ENCODE data around the gene EEF1AKMT4. TPM values are rescaled to one million over a fixed set of nuclear protein-coding genes. Genes with fewer than 3 reads are reported as not detected.
"Not testable (repeated sequence)": the region's sequence is repeated elsewhere in the genome, so short reads cannot be mapped to it uniquely, and the experiment has no call there.

EEF1AKMT4 gene
- polyA plus RNA-seq, 6 donors from 2014 or later, result 2.1 to 4.3 (median 2.4) TPM

DNA sequence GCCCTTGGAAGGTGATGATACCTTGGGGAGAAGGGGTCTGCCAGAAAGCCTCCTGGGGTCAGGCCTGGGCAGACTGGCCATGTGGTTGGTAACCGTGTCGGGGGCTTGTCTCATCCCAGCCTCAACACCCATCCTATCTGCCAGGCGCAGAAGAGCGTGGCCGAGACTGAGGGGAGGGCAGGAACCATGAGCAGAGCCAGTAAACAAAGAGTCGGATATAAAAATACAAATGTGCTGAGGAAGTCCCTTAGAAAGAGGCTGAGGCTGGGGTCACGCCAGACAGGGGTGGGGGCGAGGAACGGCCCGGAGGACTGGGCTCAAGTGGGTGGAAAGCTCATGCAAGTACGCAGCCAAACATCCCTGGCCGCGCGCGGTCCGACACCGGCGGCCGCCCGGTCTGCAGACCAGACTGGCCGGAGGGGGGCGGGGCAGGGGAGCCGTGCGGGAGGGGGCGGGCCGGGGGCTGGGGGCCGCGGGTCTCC, 10.0 kb downstream of the EEF1AKMT4 start:
- ATAC-seq (ENCODE audit: low read depth in 2 of 2) (no peak), DNase-seq (no peak)
- Mint-ChIP-seq H3K27me3 (peaks cover 31 to 48% (median 43%) of the 10 kb centered on the region in 3 donors), H3K27ac (no peak overlapping the region), H3K4me3 (peak overlapping the region in 6 of 8 donors; percentile 53 to 77 (median 69)), H3K9me3 (peaks cover 0 to 3% (median 0%) of the 10 kb centered on the region in 7 donors), H3K36me3 (peaks cover 0 to 13% of the 10 kb centered on the region in 2 donors), H3K4me1 (peaks cover 22 to 28% (median 24%) of the 10 kb centered on the region in 3 donors)

DNA sequence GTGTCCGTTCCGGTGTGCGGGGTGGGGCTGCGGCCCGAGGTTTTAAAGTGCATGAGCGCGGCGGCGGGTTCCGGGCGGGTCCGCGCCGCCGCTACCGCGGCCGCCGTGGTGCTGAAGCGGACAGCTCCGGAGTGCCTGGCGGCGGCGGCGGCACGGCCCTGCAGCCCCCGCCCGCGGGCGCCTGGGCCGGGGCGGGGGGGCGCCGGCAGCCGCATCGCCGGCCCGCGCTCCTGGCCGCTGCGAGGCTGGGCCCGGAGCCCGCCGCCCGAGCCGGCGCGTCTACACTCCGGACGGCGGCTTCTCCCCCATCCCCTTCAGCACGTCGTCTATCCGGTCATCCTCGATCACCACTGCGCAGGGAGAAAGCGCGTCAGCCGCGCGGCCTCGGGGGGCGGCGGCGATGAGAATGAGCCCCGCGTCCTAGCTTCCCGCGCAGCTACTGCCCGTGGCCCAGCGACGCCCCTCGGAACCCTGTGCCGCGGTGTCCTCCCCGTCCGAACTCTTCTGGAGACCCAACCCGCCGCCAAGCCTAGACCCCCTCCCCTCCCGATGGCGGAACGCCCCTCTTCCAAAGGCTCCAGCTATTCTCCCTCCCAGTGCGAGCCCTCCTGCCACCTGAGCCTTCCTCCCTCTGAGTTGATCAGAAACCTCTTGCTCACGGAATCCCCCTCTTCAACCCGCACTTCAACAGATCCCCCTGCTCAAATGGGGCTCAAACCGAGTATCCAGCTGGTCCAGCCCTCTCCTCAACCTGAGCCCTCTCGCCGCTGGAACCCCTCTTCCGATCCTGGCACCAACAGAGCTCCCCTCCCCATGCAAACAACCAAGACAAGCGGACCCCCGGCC, 10.6 kb downstream of the EEF1AKMT4 start:
- DNase-seq (peak; percentile 35), ATAC-seq (ENCODE audit: low read depth in 2 of 2) (peak; percentile 62 to 65)
- H3K27ac Mint-ChIP-seq, result no peak overlapping the region
- H3K4me3 Mint-ChIP-seq, result peak overlapping the region; percentile 69 to 90 (median 82)
- H3K9me3 Mint-ChIP-seq, result peaks cover 0 to 3% (median 0%) of the 10 kb centered on the region in 7 donors
- H3K27me3 Mint-ChIP-seq, result peaks cover 37 to 52% (median 43%) of the 10 kb centered on the region in 3 donors
- H3K4me1 Mint-ChIP-seq, result peaks cover 22 to 28% (median 24%) of the 10 kb centered on the region in 3 donors
- H3K36me3 Mint-ChIP-seq, result peaks cover 0 to 13% of the 10 kb centered on the region in 2 donors

DNA sequence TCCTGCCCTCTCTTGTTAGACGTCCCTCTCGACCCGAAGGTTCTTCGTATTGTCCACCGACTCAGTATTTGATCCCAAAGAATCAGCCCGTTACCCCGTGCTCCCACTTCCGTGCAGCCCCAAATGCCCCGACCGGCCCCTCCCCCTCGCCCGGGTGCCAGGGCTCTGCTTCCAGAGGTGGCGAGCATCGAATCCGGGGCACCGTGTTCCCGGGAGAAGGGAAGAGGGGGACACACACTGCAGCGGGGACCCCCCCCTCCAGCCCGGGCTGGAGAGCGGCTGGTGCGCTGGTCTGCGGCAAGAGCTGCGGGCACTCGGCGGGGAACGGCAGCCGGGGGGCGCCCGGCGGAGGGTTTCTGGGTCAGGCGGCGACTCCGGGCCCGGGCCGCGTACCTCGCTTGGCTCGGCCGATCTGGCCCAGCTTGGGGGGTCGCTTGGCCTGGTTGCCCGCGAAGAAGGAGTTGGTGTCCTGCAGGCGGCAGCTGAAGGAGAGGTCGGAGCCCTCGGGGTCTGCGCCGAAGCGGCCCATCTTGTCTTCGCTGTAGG, 11.3 kb downstream of the EEF1AKMT4 start:
- DNase-seq, result no peak
- Mint-ChIP-seq H3K27ac (no peak overlapping the region), H3K4me1 (peaks cover 22 to 28% (median 24%) of the 10 kb centered on the region in 3 donors), H3K27me3 (peaks cover 39 to 52% (median 45%) of the 10 kb centered on the region in 3 donors), H3K9me3 (peaks cover 0 to 3% (median 0%) of the 10 kb centered on the region in 7 donors), H3K4me3 (peak overlapping the region; percentile 69 to 90 (median 82)), H3K36me3 (peaks cover 0 to 13% of the 10 kb centered on the region in 2 donors)
- ATAC-seq (ENCODE audit: low read depth in 2 of 2), result no peak

DNA sequence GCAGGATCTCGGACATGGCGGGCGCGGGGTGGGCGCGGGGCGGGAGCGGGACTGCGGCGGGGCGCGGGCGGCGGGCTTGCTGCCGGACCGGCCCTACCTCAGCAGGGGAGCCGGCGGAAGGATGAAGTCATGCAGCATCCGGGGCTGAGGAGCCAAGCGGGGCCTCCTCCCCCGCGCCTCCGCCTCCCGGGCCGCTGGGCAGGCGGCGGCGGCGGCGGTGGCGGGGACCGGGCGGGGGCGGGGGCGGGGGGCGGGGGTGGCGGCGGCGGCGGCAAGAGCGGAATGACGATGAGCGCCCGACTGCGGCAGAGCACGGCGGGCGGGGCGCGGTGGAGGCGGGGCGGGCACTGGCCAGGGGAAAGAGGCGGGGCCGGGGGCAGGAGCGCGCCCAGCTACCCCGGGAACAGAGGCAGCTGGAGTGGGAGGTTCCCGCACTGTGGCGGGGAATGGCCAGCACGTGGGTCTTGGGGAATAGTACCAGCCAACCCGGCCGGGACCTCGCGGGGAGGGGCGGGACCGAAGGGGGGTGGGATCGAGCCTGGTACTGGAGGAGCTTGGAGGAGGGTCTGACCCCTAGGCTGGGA, 11.9 kb downstream of the EEF1AKMT4 start, which contains the start of gene CAMK2N2:
Gene CAMK2N2 (minus strand): TSS at position 284 of the 584 bp plus-strand sequence. CDS start 268 bp downstream, at position 16.
- ATAC-seq (ENCODE audit: low read depth in 2 of 2) (peak; percentile 54 to 56), DNase-seq (peak; percentile 36)
- Mint-ChIP-seq H3K9me3 (peaks cover 0 to 3% (median 0%) of the 10 kb centered on the region in 7 donors), H3K4me3 (peak within 1 kb of the TSS; percentile 69 to 96 (median 88)), H3K27me3 (peaks cover 43 to 57% (median 50%) of the 10 kb centered on the region in 3 donors), H3K4me1 (peaks cover 22 to 28% (median 24%) of the 10 kb centered on the region in 3 donors), H3K27ac (peak within 1 kb of the TSS in 3 of 6 donors; percentile 22 to 96 (median 84)), H3K36me3 (peaks cover 0 to 13% of the 10 kb centered on the region in 2 donors)

DNA sequence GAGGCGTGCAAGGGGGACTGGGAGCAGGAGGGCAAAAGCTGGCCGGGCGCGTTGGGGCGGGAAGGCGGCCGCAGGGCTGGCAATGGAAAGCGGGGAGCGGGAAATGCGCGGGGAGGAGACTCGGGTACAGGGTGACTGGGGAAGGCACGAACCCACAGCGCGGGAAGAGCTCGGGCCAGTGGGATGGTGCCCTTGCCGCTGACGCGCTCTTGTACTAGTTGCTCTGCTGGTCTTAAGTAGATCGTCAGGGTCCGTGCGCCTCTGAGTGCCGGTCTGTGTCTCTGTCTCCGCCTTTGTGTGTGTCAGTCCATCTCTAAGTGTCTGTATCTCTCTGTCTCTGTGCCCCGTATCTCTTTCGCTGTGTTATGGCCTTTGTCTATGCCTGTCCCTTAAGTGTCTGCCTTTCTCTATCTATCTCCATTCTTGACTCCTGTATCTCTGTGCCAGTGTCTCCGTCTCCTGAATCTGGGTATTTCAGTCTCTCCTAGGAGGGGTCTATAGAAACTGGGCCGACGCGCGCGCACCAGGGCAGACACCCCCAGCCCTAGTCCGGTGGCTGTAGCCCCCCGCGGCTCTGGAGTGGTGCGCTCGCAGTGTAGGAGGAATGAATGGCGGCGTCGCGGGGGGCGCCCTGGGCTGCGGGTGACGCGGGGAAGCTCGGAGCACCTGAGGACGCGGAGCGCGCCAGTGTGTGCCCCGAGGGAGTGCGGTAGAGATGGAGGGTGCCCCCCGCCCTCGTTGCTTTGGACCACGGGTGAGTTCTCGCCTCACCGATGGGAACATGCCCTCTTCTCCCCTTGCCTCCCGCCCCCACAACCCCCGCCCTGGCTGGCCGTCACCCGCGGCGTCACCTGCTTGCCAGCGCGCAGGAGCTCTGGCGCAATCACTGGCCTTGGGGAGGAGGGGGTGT, 12.6 kb downstream of the EEF1AKMT4 start:
- DNase-seq (peak; percentile 21), ATAC-seq (ENCODE audit: low read depth in 2 of 2) (peak; percentile 21 to 22)
- Mint-ChIP-seq H3K4me1 (peaks cover 22 to 28% (median 24%) of the 10 kb centered on the region in 3 donors), H3K36me3 (peaks cover 0 to 13% of the 10 kb centered on the region in 2 donors), H3K27ac (peak overlapping the region in 3 of 6 donors; percentile 22 to 96 (median 84)), H3K4me3 (peak overlapping the region; percentile 69 to 96 (median 88)), H3K9me3 (peaks cover 0 to 5% (median under 1%) of the 10 kb centered on the region in 7 donors), H3K27me3 (peaks cover 45 to 61% (median 52%) of the 10 kb centered on the region in 3 donors)

DNA sequence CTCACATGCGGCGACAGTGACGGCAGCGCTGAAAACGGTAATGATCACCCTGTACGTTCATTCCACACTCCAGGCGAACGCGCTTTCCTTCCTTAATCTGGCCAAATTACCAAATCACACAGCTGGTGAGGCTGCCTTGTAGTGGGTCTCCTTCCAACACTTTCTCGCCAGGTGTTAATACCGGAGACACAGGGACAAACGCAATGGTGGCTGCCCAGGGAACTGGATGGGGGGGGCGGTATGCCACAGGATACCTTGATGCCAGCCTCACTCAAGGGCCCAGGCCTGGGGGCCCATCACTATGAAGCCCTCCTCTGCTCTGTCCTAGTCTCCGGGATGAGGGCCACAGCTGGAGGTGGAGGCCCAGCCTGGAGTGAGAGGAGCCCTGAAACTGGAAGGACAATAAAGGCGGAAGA, 13.3 kb downstream of the EEF1AKMT4 start:
- peaks cover 0 to 8% (median 6%) of the 10 kb centered on the region in 7 donors for H3K9me3 Mint-ChIP-seq
- DNase-seq (no peak), ATAC-seq (ENCODE audit: low read depth in 2 of 2) (peak in 1 of 2 donors; percentile 27)
- peaks cover 0 to 7% of the 10 kb centered on the region in 2 donors for H3K36me3 Mint-ChIP-seq
- peaks cover 51 to 68% (median 57%) of the 10 kb centered on the region in 3 donors for H3K27me3 Mint-ChIP-seq
- H3K4me1 Mint-ChIP-seq, result peaks cover 22 to 28% (median 24%) of the 10 kb centered on the region in 3 donors
- H3K4me3 Mint-ChIP-seq, result peak overlapping the region in 6 of 8 donors; percentile 38 to 82 (median 61)
- peak overlapping the region in 1 of 6 donors; percentile 39 for H3K27ac Mint-ChIP-seq

DNA sequence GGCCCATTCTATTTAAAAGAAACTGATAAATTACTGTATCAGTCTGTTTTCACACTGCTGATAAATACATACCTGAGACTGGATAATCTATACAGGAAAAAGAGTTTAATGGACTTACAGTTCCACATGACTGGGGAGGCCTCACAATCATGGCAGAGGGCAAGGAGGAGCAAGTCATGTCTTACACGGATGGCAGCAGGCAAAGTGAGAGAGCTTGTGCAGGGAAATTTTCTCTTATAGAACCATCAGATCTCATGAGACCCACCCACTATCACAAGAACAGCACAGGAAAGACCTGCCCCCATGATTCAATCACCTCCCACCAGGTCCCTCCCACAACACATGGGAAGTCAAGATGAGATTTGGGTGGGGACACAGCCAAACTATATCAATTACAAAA, 17.8 kb downstream of the EEF1AKMT4 start:
- H3K36me3 Mint-ChIP-seq, result not testable (repeated sequence)

DNA sequence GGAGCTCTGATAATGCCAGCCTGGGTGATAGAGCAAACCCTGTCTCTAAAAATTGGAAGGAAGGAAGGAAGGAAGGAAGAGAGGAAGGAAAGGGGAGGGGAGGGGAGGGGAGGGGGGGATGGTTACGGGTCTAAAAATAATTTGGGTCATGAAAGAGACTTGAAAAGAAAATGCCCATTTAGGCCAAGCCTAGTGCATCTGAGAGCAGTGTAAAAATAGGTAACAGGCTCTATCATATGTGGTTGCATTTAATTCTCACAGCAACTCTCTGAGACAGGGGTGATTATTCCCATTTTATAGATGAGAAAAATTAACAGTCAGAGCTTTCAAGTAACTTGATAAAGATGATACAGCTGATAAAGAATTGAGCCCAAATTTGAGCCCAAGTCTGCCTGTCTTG, 22.8 kb downstream of the EEF1AKMT4 start:
- Mint-ChIP-seq H3K27me3 (peaks cover 47 to 75% (median 61%) of the 10 kb centered on the region in 3 donors), H3K36me3 (peaks cover 0 to 8% of the 10 kb centered on the region in 2 donors), H3K9me3 (peaks cover 0 to 13% (median 3%) of the 10 kb centered on the region in 7 donors), H3K4me3 (no peak overlapping the region), H3K27ac (no peak overlapping the region), H3K4me1 (peaks cover 0 to 7% (median 6%) of the 10 kb centered on the region in 3 donors)
- DNase-seq (no peak), ATAC-seq (ENCODE audit: low read depth in 2 of 2) (no peak)

More for the DNA sequence above, 17.8 kb downstream of the EEF1AKMT4 start:
- DNase-seq; ATAC-seq (ENCODE audit: low read depth in 2 of 2); H3K27ac Mint-ChIP-seq; H3K4me1 Mint-ChIP-seq; H3K4me3 Mint-ChIP-seq: not testable (repeated sequence)
- H3K9me3 Mint-ChIP-seq, result peaks cover 0 to 16% (median 6%) of the 10 kb centered on the region in 7 donors
- peaks cover 39 to 68% (median 48%) of the 10 kb centered on the region in 3 donors for H3K27me3 Mint-ChIP-seq

DNA sequence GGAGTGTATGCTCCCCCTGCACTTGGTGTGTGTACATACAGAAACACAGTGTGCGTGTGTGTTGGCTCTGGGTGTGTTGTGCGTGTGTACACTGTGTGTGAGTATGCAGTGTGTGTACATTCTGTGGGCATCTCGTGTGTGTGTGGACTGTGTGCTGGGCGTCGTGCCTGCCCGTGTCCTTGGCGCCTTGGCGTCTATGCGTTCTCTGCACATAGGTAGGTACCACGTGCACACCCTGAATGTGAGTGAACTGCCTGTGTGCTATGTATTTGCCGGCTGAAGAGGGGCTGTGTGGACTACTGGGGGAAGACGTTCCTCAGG, 25.9 kb downstream of the EEF1AKMT4 start:
- DNase-seq (no peak), ATAC-seq (ENCODE audit: low read depth in 2 of 2) (no peak)
- Mint-ChIP-seq H3K4me3 (peak overlapping the region in 2 of 8 donors; percentile 1 to 57), H3K36me3 (peaks cover 0 to 8% of the 10 kb centered on the region in 2 donors), H3K27me3 (peaks cover 49 to 81% (median 73%) of the 10 kb centered on the region in 3 donors), H3K27ac (peak overlapping the region in 1 of 6 donors; percentile 1), H3K4me1 (peaks cover 0 to 7% (median 6%) of the 10 kb centered on the region in 3 donors), H3K9me3 (peaks cover 0 to 6% (median 1%) of the 10 kb centered on the region in 7 donors)

DNA sequence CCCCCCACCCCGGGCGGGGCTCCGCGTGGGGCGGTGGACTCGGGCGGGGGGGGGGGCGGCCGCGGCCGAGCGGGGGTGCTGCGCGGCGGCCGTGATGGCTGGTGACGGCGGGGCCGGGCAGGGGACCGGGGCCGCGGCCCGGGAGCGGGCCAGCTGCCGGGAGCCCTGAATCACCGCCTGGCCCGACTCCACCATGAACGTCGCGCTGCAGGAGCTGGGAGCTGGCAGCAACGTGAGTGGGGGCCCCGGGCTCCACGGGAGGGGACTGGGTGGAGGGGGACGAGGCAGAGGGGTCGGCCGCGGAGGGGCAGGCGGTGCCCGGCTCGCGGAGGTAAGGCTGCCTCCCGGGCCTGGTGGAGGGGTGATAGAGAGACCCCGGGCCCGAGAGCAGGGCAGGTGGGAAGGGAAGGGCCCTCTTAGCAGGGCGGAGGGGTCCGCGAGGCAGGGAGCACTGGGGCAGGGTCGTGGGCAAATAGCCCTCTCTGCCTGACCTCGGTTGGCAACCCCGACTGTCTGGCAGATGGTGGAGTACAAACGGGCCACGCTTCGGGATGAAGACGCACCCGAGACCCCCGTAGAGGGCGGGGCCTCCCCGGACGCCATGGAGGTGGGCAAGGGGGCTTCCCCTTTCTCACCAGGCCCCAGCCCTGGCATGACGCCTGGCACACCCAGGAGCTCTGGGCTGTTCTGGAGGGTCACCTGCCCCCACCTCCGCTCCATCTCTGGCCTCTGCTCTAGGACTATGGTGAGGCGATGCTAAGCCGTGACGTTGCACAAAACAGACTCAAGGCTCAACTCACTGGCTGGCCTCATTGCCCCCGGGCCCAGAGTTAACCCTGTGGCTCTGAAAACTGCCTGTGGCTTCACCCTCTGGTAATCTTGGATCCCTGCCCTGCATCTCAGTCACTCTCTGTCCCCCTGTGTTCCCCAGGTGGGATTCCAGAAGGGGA, 26.8 kb downstream of the EEF1AKMT4 start, which contains the start of gene ECE2:
Gene ECE2 (plus strand): TSS at position 62 of the 950 bp plus-strand sequence. CDS start 132 bp downstream, at position 194.
- H3K4me3 Mint-ChIP-seq, result peak within 1 kb of the TSS in 4 of 8 donors; percentile 1 to 61 (median 40)
- H3K4me1 Mint-ChIP-seq, result peaks cover 0 to 7% (median 6%) of the 10 kb centered on the region in 3 donors
- peaks cover 52 to 80% (median 78%) of the 10 kb centered on the region in 3 donors for H3K27me3 Mint-ChIP-seq
- ATAC-seq (ENCODE audit: low read depth in 2 of 2) (no peak), DNase-seq (no peak)
- peaks cover 0 to 6% (median 1%) of the 10 kb centered on the region in 7 donors for H3K9me3 Mint-ChIP-seq
- H3K27ac Mint-ChIP-seq, result peak within 1 kb of the TSS in 2 of 6 donors; percentile 19 to 80
- peaks cover 0 to 8% of the 10 kb centered on the region in 2 donors for H3K36me3 Mint-ChIP-seq

DNA sequence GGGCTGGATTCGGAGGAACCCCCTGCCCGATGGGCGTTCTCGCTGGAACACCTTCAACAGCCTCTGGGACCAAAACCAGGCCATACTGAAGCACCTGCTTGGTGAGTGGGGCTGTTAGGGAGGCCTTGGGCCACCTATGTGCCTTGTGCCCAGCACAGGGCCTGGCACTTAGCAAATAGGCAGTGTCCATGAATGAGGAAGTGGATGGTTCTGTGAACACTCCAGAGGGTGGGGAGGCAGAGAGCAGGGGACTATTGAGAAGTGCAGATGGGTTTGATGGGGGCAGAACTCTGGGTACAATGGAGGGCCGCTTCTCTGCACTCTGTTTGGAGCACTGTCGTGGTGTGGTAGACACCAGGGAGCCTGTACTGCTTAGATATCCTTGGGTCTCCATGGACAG, 27.9 kb downstream of the EEF1AKMT4 start:
- Mint-ChIP-seq H3K27ac (no peak overlapping the region), H3K36me3 (peaks cover 0 to 8% of the 10 kb centered on the region in 2 donors), H3K27me3 (peaks cover 53 to 78% (median 72%) of the 10 kb centered on the region in 3 donors), H3K4me1 (peaks cover 0 to 7% (median 6%) of the 10 kb centered on the region in 3 donors), H3K4me3 (no peak overlapping the region), H3K9me3 (no peaks in the 10 kb centered on the region)
- ATAC-seq (ENCODE audit: low read depth in 2 of 2) (no peak), DNase-seq (no peak)
